HepG2 (cell line): Measurements from ENCODE around the gene RAB3C. TPM values are rescaled to one million over a fixed set of nuclear protein-coding genes. Genes with fewer than 3 reads are reported as not detected.

ENCODE experiments used
- AHDC1 ChIP-seq: sonication (generic); formaldehyde crosslinking; IDR thresholded peaks from 2 replicates; pipeline ENCODE4 v1.5.1; 2020; ENCODE audit warnings: mild to moderate bottlenecking, missing genetic modification reagents, borderline replicate concordance
- AHR ChIP-seq: IDR thresholded peaks from 2 replicates; pipeline ENCODE4 v1.6.1; 2018; ENCODE audit warnings: missing genetic modification reagents, missing compliant biosample characterization
- DPF2 ChIP-seq: sonication (generic); formaldehyde crosslinking; IDR thresholded peaks from 2 replicates; pipeline ENCODE4 v1.4.0; 2020; ENCODE audit warnings: mild to moderate bottlenecking, low read depth, missing genetic modification reagents, borderline replicate concordance
- FOXA3 ChIP-seq: IDR thresholded peaks from 2 replicates; pipeline ENCODE4 v1.6.1; 2016; ENCODE audit warnings: missing genetic modification reagents, missing compliant biosample characterization
- FOXJ3 ChIP-seq: sonication (generic); formaldehyde crosslinking; IDR thresholded peaks from 2 replicates; pipeline ENCODE4 v1.4.0; 2020; ENCODE audit warnings: missing genetic modification reagents, mild to moderate bottlenecking, borderline replicate concordance
- HNF4G ChIP-seq, 2 experiments: sonication (generic) in 1 of 2; formaldehyde crosslinking in 1 of 2; IDR thresholded peaks; 2 replicates each; pipeline versions ENCODE4 v1.4.0 to v1.6.1; 2011 to 2020; ENCODE audit warnings: borderline replicate concordance in 2 of 2, low read depth in 2 of 2, mild to moderate bottlenecking in 2 of 2, low read length in 1 of 2, missing genetic modification reagents in 1 of 2, moderate library complexity in 1 of 2
- HOXA3 ChIP-seq: sonication (generic); formaldehyde crosslinking; IDR thresholded peaks from 2 replicates; pipeline ENCODE4 v1.5.0; 2020; ENCODE audit warnings: missing genetic modification reagents
- ISL2 ChIP-seq: sonication (generic); formaldehyde crosslinking; IDR thresholded peaks from 2 replicates; pipeline ENCODE4 v1.5.0; 2020; ENCODE audit warnings: missing genetic modification reagents
- KLF12 ChIP-seq: sonication (generic); formaldehyde crosslinking; IDR thresholded peaks from 2 replicates; pipeline ENCODE4 v1.4.0; 2020; ENCODE audit warnings: missing genetic modification reagents, borderline replicate concordance
- MTA1 ChIP-seq: sonication (generic); formaldehyde crosslinking; IDR thresholded peaks from 2 replicates; pipeline ENCODE4 v1.4.0; 2020; ENCODE audit warnings: missing genetic modification reagents, mild to moderate bottlenecking, borderline replicate concordance
- NR2F1 ChIP-seq, 2 experiments: fragments of 450-650 bp in 1 of 2; formaldehyde crosslinking in 1 of 2; IDR thresholded peaks; 2 replicates each; pipeline versions ENCODE4 v1.5.0 to v1.6.1; 2016 to 2020; ENCODE audit warnings: mild to moderate bottlenecking in 1 of 2, missing compliant biosample characterization in 1 of 2, missing genetic modification reagents in 1 of 2, moderate library complexity in 1 of 2
- PAX8 ChIP-seq: sonication (generic); formaldehyde crosslinking; IDR thresholded peaks from 2 replicates; pipeline ENCODE4 v1.8.0; 2022; ENCODE audit warnings: mild to moderate bottlenecking, missing genetic modification reagents, borderline replicate concordance
- PAXIP1 ChIP-seq: sonication (generic); formaldehyde crosslinking; conservative IDR thresholded peaks from 2 replicates; pipeline ENCODE4 v1.4.0; 2020; ENCODE audit warnings: mild to moderate bottlenecking, missing genetic modification reagents, moderate library complexity
- RAD51 ChIP-seq: fragments of 450-650 bp; IDR thresholded peaks from 2 replicates; pipeline ENCODE4 v1.6.1; 2016; ENCODE audit warnings: borderline replicate concordance
- RFX5 ChIP-seq: IDR thresholded peaks from 2 replicates; pipeline ENCODE4 v1.6.1; 2011; ENCODE audit warnings: low read depth, low read length, improper control_type of control experiment
- RFXANK ChIP-seq: IDR thresholded peaks from 2 replicates; pipeline ENCODE4 v1.6.1; 2016
- ZFP82 ChIP-seq: sonication (generic); formaldehyde crosslinking; IDR thresholded peaks from 2 replicates; pipeline ENCODE4 v1.5.1; 2020; ENCODE audit warnings: mild to moderate bottlenecking, missing genetic modification reagents, borderline replicate concordance
- ZFY ChIP-seq: sonication (generic); formaldehyde crosslinking; IDR thresholded peaks from 2 replicates; pipeline ENCODE4 v1.4.0; 2020; ENCODE audit warnings: missing genetic modification reagents
- ZNF121 ChIP-seq: sonication (generic); formaldehyde crosslinking; IDR thresholded peaks from 2 replicates; pipeline ENCODE4 v1.5.0; 2020; ENCODE audit warnings: mild to moderate bottlenecking, missing genetic modification reagents
- ZSCAN29 ChIP-seq: sonication (generic); formaldehyde crosslinking; conservative IDR thresholded peaks from 2 replicates; pipeline ENCODE4 v1.4.0; 2020; ENCODE audit warnings: mild to moderate bottlenecking, missing genetic modification reagents
- polyA plus RNA-seq, 8 experiments: library from polyadenylated mRNA; depleted of rRNA in 3 of 8; stranded (reverse) in 7 of 8; unstranded in 1 of 8; fragments of >200 nt; fragmentation: Illumina TruSeq in 4 of 8; extraction: Trizol in 4 of 8; gene quantifications; 2 replicates each; pipeline versions ENCODE4 v1.2.1 to v1.2.3, GENCODE V29; 2011 to 2016; ENCODE audit warnings: low read depth in 4 of 8, missing spikeins in 1 of 8, mixed read lengths in 1 of 8; ENCODE audit not compliant: insufficient read depth in 1 of 8
- total RNA-seq, 5 experiments: library from RNA; depleted of rRNA; stranded (reverse); fragments of >200 nt; fragmentation: Illumina TruSeq; extraction: Trizol; gene quantifications; 2 replicates each; pipeline ENCODE4 v1.2.3, GENCODE V29; 2016; ENCODE audit warnings: low read depth in 1 of 5

The RAB3C gene
- total and polyA plus RNA-seq, 2 of the 13 experiments (the other 11 are each of a cell fraction or from before 2014, with no cell fraction given), result not detected

DNA sequence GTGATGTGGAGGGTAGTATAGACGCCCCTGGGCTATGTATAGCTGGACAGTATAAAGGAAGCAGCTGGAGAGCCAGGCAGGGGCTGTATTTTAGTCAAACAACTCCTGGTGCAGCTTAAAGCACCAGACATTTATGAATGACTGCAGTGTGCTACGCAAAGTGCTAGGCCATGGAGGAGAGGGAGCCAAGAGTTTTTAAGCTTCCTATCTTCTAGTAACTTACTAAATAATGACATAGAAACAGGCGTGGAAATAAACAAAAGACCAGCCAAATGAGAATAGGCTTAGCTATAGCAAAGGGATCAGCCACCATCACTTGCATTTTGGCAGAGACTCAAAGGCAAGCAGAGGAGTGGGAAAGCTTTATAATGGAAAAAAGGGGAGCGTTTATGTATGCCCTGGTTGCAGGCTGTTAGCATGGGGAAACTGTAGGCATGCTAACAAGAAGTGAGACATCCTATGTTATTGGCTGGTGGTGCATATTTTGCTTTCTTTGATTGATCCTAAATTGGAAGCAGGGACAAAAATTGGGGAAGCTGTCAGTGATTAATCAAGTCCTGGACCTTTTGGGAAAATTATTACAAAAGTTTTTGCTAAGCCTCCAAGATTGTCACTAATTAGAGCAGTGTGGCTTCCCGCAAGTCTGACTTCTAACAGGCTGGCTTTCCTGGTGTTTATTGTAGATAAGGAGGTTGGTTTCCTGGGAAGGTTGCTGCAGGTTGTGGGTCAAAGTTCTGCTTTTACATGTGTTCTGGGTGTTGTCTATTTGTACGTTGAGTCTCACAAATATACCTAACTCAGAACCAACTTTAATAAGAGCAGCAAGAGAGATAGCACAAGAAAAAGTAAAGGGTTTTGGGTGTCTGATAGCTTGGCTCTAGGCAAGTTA is 46.6 kb downstream of the RAB3C start (continued):
- TF ChIP-seq DPF2 (CRISPR knock-in tag) (no peak), FOXA3 (CRISPR knock-in tag) (peak; percentile 28; the same call in 1 of the 2 replicates), HOXA3 (CRISPR knock-in tag) (no peak), ISL2 (CRISPR knock-in tag) (0 out of 2 replicates have a peak, but pooled peaks have one; percentile 32), ZSCAN29 (no peak), ZFP82 (CRISPR knock-in tag) (no peak), AHR (CRISPR knock-in tag) (no peak), RAD51 (no peak), KLF12 (CRISPR knock-in tag) (no peak), PAX8 (CRISPR knock-in tag) (no peak), MTA1 (no peak), NR2F1 (CRISPR knock-in tag; IDR thresholded peaks at IDR 0.05) (no peak), PAXIP1 (peak; percentile 48; the same call in 1 of the 2 replicates), RFX5 (no peak), ZNF121 (CRISPR knock-in tag) (no peak), AHDC1 (CRISPR knock-in tag) (peak; percentile 52; the same call in 1 of the 2 replicates), HNF4G (IDR thresholded peaks at IDR 0.05; ENCODE audit: borderline replicate concordance, low read depth, low read length) (no peak), HNF4G (CRISPR knock-in tag; IDR thresholded peaks at IDR 0.05; ENCODE audit: borderline replicate concordance, low read depth) (no peak), FOXJ3 (CRISPR knock-in tag) (peak; percentile 20; the same call in 1 of the 2 replicates), RFXANK (CRISPR knock-in tag) (no peak), ZFY (CRISPR knock-in tag) (no peak)
